ENCODE results near the gene ZFP62.

DNA sequence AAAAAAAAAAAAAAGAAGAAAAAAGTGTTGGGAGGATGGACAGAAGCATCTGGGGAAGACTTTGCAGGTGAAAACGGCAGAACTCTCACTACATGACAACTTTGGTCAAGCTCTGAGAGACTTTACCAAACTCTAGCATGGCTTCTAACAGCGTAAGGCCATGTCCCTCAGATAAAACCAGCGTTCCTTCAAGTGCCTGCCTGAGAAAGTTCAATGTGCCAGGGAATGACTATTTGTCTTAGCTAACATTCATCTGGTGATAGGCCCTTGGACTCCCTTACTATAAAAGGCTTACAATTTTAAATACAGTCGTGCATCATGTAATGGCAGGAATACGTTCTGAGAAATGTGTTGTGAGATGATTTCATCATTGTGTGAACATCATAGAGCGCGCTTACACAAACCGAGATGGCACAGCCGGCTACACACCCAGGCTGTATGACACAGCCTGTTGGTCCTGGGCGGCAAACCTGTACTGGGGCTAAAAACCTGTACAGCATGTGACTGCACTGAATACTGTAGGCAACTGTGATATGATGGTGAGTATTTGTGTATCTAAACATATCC is 14.9 kb upstream of the ZFP62 start:
- TF ChIP-seq, protein P1, sequence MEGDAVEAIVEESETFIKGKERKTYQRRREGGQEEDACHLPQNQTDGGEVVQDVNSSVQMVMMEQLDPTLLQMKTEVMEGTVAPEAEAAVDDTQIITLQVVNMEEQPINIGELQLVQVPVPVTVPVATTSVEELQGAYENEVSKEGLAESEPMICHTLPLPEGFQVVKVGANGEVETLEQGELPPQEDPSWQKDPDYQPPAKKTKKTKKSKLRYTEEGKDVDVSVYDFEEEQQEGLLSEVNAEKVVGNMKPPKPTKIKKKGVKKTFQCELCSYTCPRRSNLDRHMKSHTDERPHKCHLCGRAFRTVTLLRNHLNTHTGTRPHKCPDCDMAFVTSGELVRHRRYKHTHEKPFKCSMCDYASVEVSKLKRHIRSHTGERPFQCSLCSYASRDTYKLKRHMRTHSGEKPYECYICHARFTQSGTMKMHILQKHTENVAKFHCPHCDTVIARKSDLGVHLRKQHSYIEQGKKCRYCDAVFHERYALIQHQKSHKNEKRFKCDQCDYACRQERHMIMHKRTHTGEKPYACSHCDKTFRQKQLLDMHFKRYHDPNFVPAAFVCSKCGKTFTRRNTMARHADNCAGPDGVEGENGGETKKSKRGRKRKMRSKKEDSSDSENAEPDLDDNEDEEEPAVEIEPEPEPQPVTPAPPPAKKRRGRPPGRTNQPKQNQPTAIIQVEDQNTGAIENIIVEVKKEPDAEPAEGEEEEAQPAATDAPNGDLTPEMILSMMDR (IDR thresholded peaks at IDR 0.05 in 2 of 3, conservative IDR thresholded peaks at IDR 0.05 in 1 of 3; ENCODE audit: borderline replicate concordance in 1 of 3, insufficient read depth in 1 of 3, low read depth in 2 of 3, low read length in 2 of 3): no peak
- TF ChIP-seq, protein P2, sequence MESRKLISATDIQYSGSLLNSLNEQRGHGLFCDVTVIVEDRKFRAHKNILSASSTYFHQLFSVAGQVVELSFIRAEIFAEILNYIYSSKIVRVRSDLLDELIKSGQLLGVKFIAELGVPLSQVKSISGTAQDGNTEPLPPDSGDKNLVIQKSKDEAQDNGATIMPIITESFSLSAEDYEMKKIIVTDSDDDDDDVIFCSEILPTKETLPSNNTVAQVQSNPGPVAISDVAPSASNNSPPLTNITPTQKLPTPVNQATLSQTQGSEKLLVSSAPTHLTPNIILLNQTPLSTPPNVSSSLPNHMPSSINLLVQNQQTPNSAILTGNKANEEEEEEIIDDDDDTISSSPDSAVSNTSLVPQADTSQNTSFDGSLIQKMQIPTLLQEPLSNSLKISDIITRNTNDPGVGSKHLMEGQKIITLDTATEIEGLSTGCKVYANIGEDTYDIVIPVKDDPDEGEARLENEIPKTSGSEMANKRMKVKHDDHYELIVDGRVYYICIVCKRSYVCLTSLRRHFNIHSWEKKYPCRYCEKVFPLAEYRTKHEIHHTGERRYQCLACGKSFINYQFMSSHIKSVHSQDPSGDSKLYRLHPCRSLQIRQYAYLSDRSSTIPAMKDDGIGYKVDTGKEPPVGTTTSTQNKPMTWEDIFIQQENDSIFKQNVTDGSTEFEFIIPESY (IDR thresholded peaks at IDR 0.05; ENCODE audit: extremely low read depth, insufficient replicate concordance, low read length): no peak
- TF ChIP-seq ZNF274 (IDR thresholded peaks at IDR 0.05; ENCODE audit: low read depth, low read length) (no peak), EZH2 (IDR thresholded peaks at IDR 0.05) (no peak), CEBPB (IDR thresholded peaks at IDR 0.05; ENCODE audit: low read depth) (no peak), POLR2A (IDR thresholded peaks at IDR 0.05; ENCODE audit: borderline replicate concordance, extremely low read depth, insufficient read depth, insufficient read length) (no peak), POLR2AphosphoS5 (IDR thresholded peaks at IDR 0.05; ENCODE audit: low read depth, low read length) (no peak), EZH2phosphoT487 (IDR thresholded peaks at IDR 0.05; ENCODE audit: borderline replicate concordance) (no peak), ZFX (IDR thresholded peaks at IDR 0.05) (no peak), SRF (IDR thresholded peaks at IDR 0.05; ENCODE audit: low read depth) (no peak), SIN3A (IDR thresholded peaks at IDR 0.05; ENCODE audit: low read depth) (no peak)
- TF ChIP-seq, protein P3, sequence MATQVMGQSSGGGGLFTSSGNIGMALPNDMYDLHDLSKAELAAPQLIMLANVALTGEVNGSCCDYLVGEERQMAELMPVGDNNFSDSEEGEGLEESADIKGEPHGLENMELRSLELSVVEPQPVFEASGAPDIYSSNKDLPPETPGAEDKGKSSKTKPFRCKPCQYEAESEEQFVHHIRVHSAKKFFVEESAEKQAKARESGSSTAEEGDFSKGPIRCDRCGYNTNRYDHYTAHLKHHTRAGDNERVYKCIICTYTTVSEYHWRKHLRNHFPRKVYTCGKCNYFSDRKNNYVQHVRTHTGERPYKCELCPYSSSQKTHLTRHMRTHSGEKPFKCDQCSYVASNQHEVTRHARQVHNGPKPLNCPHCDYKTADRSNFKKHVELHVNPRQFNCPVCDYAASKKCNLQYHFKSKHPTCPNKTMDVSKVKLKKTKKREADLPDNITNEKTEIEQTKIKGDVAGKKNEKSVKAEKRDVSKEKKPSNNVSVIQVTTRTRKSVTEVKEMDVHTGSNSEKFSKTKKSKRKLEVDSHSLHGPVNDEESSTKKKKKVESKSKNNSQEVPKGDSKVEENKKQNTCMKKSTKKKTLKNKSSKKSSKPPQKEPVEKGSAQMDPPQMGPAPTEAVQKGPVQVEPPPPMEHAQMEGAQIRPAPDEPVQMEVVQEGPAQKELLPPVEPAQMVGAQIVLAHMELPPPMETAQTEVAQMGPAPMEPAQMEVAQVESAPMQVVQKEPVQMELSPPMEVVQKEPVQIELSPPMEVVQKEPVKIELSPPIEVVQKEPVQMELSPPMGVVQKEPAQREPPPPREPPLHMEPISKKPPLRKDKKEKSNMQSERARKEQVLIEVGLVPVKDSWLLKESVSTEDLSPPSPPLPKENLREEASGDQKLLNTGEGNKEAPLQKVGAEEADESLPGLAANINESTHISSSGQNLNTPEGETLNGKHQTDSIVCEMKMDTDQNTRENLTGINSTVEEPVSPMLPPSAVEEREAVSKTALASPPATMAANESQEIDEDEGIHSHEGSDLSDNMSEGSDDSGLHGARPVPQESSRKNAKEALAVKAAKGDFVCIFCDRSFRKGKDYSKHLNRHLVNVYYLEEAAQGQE (IDR thresholded peaks at IDR 0.05; ENCODE audit: low read depth): no peak
- TF ChIP-seq, protein P4, sequence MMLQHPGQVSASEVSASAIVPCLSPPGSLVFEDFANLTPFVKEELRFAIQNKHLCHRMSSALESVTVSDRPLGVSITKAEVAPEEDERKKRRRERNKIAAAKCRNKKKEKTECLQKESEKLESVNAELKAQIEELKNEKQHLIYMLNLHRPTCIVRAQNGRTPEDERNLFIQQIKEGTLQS (IDR thresholded peaks at IDR 0.05): no peak
